ENCODE data around the gene HIVEP3.

Gene HIVEP3

GRCh38 chr1:41523071-41523470, 395.7 kb downstream of the HIVEP3 start:
- no peak for DNase-seq (ENCODE audit: low read depth)
- no peak for TF ChIP-seq CTCF (conservative IDR thresholded peaks at IDR 0.05; ENCODE audit: low read length)
- H3K4me3 ChIP-seq (ENCODE audit: low read length): no peak overlapping the region

- DNase-seq (ENCODE audit: low read depth): no peak
- TF ChIP-seq CTCF (conservative IDR thresholded peaks at IDR 0.05; ENCODE audit: low read length): no peak
- H3K4me3 ChIP-seq (ENCODE audit: low read length): no peak overlapping the region
These were observed 397.0 kb downstream of the HIVEP3 start for GRCh38 chr1:41521766-41522165.

- DNase-seq (ENCODE audit: low read depth): no peak
- no peak for TF ChIP-seq CTCF (conservative IDR thresholded peaks at IDR 0.05; ENCODE audit: low read length)
- H3K4me3 ChIP-seq (ENCODE audit: low read length): no peak overlapping the region
These were observed 397.6 kb downstream of the HIVEP3 start for GRCh38 chr1:41520951-41521752.

- TF ChIP-seq CTCF (conservative IDR thresholded peaks at IDR 0.05; ENCODE audit: low read length): no peak
- DNase-seq (ENCODE audit: low read depth): no peak
- no peak overlapping the region for H3K4me3 ChIP-seq (ENCODE audit: low read length)
These were observed 399.1 kb downstream of the HIVEP3 start for GRCh38 chr1:41519667-41520066.

GRCh38 chr1:41518471-41518870, 400.3 kb downstream of the HIVEP3 start:
- no peak for DNase-seq (ENCODE audit: low read depth)
- H3K4me3 ChIP-seq (ENCODE audit: low read length): no peak overlapping the region
- TF ChIP-seq CTCF (conservative IDR thresholded peaks at IDR 0.05; ENCODE audit: low read length): no peak

- TF ChIP-seq CTCF (conservative IDR thresholded peaks at IDR 0.05; ENCODE audit: low read length): no peak
- DNase-seq (ENCODE audit: low read depth): no peak
- H3K4me3 ChIP-seq (ENCODE audit: low read length): no peak overlapping the region
These were observed 401.7 kb downstream of the HIVEP3 start for GRCh38 chr1:41517062-41517438.

Data from AG10803 (cell line).